ENCODE measurements around the gene MRPS15. TPM values are rescaled to one million over a fixed set of nuclear protein-coding genes. Genes with fewer than 3 reads are reported as not detected.

MRPS15 gene
- total and polyA plus RNA-seq, 2 donors (not counting 3 experiments of a cell fraction or from before 2014, with no cell fraction given), result 47.1 to 105 TPM

- FAIRE-seq, result no peak
- intact Hi-C loops (cut with micrococcal nuclease), result no loop called here
- no peak overlapping the region for H2AFZ ChIP-seq (ENCODE audit: low read depth, low read length)
Observed at GRCh38 chr1:36466370-36467026, 2.3 kb upstream of the MRPS15 start.

More at GRCh38 chr1:36466370-36467026, 2.3 kb upstream of the MRPS15 start:
- DNase-seq (ENCODE audit: low read depth, low spot score), result no peak
- Histone ChIP-seq H3K9me1 (replicated peaks; ENCODE audit: control insufficient read depth, extremely low read depth, insufficient read depth, low read length) (no peaks in the 10 kb centered on the region), H3K27ac (ENCODE audit: insufficient read depth, low read depth, low read length) (no peak overlapping the region), H3K4me2 (ENCODE audit: insufficient read depth, low read length) (no peak overlapping the region), H3K9ac (replicated peaks; ENCODE audit: extremely low read depth, insufficient read depth, low read length) (no peak overlapping the region), H3K9me3 (replicated peaks; ENCODE audit: control insufficient read depth, insufficient read depth, low read length) (no peaks in the 10 kb centered on the region), H3K36me3 (ENCODE audit: control insufficient read depth in 2 of 2, extremely low read depth in 1 of 2, insufficient read depth in 2 of 2, low read length in 2 of 2) (no peaks in the 10 kb centered on the region), H3K79me2 (ENCODE audit: control insufficient read depth, insufficient read depth, low read length) (peaks cover 13% of the 10 kb centered on the region), H3K4me1 (ENCODE audit: control insufficient read depth, extremely low read depth, insufficient read depth, low read length) (peaks cover 10% of the 10 kb centered on the region), H3K27me3 (ENCODE audit: control insufficient read depth in 2 of 2, insufficient read depth in 2 of 2, low read length in 2 of 2) (no peaks in the 10 kb centered on the region), H4K20me1 (replicated peaks; ENCODE audit: control insufficient read depth, extremely low read depth, insufficient read depth, low read length) (no peaks in the 10 kb centered on the region), H3K4me3 (replicated peaks in 1 of 3; ENCODE audit: insufficient read depth in 1 of 3, low read depth in 1 of 3, low read length in 3 of 3) (no peak overlapping the region)
- BruUV-seq (replicated peaks), result no TSS peak
- ChIA-PET CTCF (no interaction called here), POLR2A (no interaction called here)
- TF ChIP-seq GATA2 (IDR thresholded peaks at IDR 0.05; ENCODE audit: insufficient read depth, insufficient read length, low read depth, low read length), result no peak
- TF ChIP-seq POLR2AphosphoS5 (IDR thresholded peaks at IDR 0.05; ENCODE audit: insufficient read depth, low read depth, low read length), result no peak
- TF ChIP-seq JUN (IDR thresholded peaks at IDR 0.05; ENCODE audit: borderline replicate concordance, insufficient read depth, insufficient read length, low read depth), result no peak
- TF ChIP-seq EZH2 (IDR thresholded peaks at IDR 0.05; ENCODE audit: borderline replicate concordance, low read depth, low read length, severe bottlenecking), result no peak
- no peak for TF ChIP-seq FOS (IDR thresholded peaks at IDR 0.05; ENCODE audit: borderline replicate concordance, insufficient read depth, low read length)
- no peak for TF ChIP-seq MYC (IDR thresholded peaks at IDR 0.05; ENCODE audit: low read depth, low read length)
- TF ChIP-seq MAX (IDR thresholded peaks at IDR 0.05; ENCODE audit: insufficient read depth, insufficient read length), result no peak
- no peak for TF ChIP-seq POLR2A (IDR thresholded peaks at IDR 0.05; ENCODE audit: low read depth, low read length)
- TF ChIP-seq CTCF (IDR thresholded peaks at IDR 0.05; ENCODE audit: extremely low read depth in 1 of 2, insufficient read depth in 1 of 2, low read depth in 1 of 2, low read length in 2 of 2), result no peak
- dilution Hi-C loops (cut with MboI; ENCODE audit: extremely low pct_ligation_motif_present, low sequenced_read_pairs), result no loop called here

Data from endothelial cell of umbilical vein (primary cell).